HepG2 (cell line): ENCODE results near the gene LY6G5B. TPM values are rescaled to one million over a fixed set of nuclear protein-coding genes. Genes with fewer than 3 reads are reported as not detected.
A peak's percentile ranks its signal among the peaks of the same experiment; 100 is the strongest.

Experiments used
- AFF4 ChIP-seq: sonication (generic); formaldehyde crosslinking; IDR thresholded peaks from 2 replicates; pipeline ENCODE4 v1.4.0; 2020; ENCODE audit warnings: missing genetic modification reagents
- DNMT3B ChIP-seq: conservative IDR thresholded peaks from 2 replicates; pipeline ENCODE4 v1.6.1; 2016; ENCODE audit warnings: missing biosample characterization, control low read depth
- HOXA5 ChIP-seq: sonication (generic); formaldehyde crosslinking; IDR thresholded peaks from 2 replicates; pipeline ENCODE4 v1.4.0; 2020; ENCODE audit warnings: missing genetic modification reagents
- HOXA9 ChIP-seq: sonication (generic); formaldehyde crosslinking; IDR thresholded peaks from 2 replicates; pipeline ENCODE4 v1.8.1; 2022; ENCODE audit warnings: missing genetic modification reagents, mild to moderate bottlenecking, moderate library complexity, borderline replicate concordance
- LCORL ChIP-seq, 2 experiments: fragments of 450-650 bp in 1 of 2; sonication (generic) in 1 of 2; formaldehyde crosslinking in 1 of 2; IDR thresholded peaks; 2 replicates each; pipeline versions ENCODE4 v1.5.0 to v1.6.1; 2017 to 2020; ENCODE audit warnings: antibody characterized with exemption in 1 of 2, missing genetic modification reagents in 1 of 2
- PAF1 ChIP-seq: IDR thresholded peaks from 2 replicates; pipeline ENCODE4 v1.6.1; 2016; ENCODE audit warnings: missing genetic modification reagents, missing compliant biosample characterization
- RBM22 ChIP-seq: fragments of 200-400 bp; formaldehyde crosslinking; optimal IDR thresholded peaks from 2 replicates; pipeline ENCODE3; 2017; ENCODE audit warnings: mild to moderate bottlenecking, low read length, moderate library complexity
- SMAD3 ChIP-seq: sonication (generic); formaldehyde crosslinking; IDR thresholded peaks from 2 replicates; pipeline ENCODE4 v1.4.0; 2020; ENCODE audit warnings: missing genetic modification reagents
- SP140L ChIP-seq: sonication (generic); formaldehyde crosslinking; IDR thresholded peaks from 2 replicates; pipeline ENCODE4 v1.4.0; 2020; ENCODE audit warnings: missing genetic modification reagents, borderline replicate concordance
- TBX2 ChIP-seq: sonication (generic); formaldehyde crosslinking; IDR thresholded peaks from 2 replicates; pipeline ENCODE4 v1.5.0; 2020; ENCODE audit warnings: missing genetic modification reagents, mild to moderate bottlenecking, borderline replicate concordance
- TOE1 ChIP-seq: sonication (generic); formaldehyde crosslinking; IDR thresholded peaks from 2 replicates; pipeline ENCODE4 v1.4.0; 2020; ENCODE audit warnings: mild to moderate bottlenecking, missing genetic modification reagents
- ZNF253 ChIP-seq: sonication (generic); formaldehyde crosslinking; IDR thresholded peaks from 2 replicates; pipeline ENCODE4 v1.8.0; 2022; ENCODE audit warnings: mild to moderate bottlenecking, missing genetic modification reagents, borderline replicate concordance
- ZNF296 ChIP-seq: sonication (generic); formaldehyde crosslinking; conservative IDR thresholded peaks from 2 replicates; pipeline ENCODE4 v1.5.0; 2020; ENCODE audit warnings: mild to moderate bottlenecking, missing genetic modification reagents
- ZNF354B ChIP-seq: sonication (generic); formaldehyde crosslinking; IDR thresholded peaks from 2 replicates; pipeline ENCODE4 v1.8.0; 2022; ENCODE audit warnings: mild to moderate bottlenecking, missing genetic modification reagents
- ZNF556 ChIP-seq: sonication (generic); formaldehyde crosslinking; IDR thresholded peaks from 2 replicates; pipeline ENCODE4 v1.4.0; 2020; ENCODE audit warnings: mild to moderate bottlenecking, missing genetic modification reagents, borderline replicate concordance
- ZNF616 ChIP-seq: sonication (generic); formaldehyde crosslinking; IDR thresholded peaks from 2 replicates; pipeline ENCODE4 v1.5.0; 2020; ENCODE audit warnings: low read depth, mild to moderate bottlenecking, missing genetic modification reagents
- ZNF75D ChIP-seq: sonication (generic); formaldehyde crosslinking; IDR thresholded peaks from 2 replicates; pipeline ENCODE4 v1.8.1; 2023; ENCODE audit warnings: missing genetic modification reagents, mild to moderate bottlenecking, borderline replicate concordance
- ZNF761 ChIP-seq: sonication (generic); formaldehyde crosslinking; conservative IDR thresholded peaks from 2 replicates; pipeline ENCODE4 v1.4.0; 2020; ENCODE audit warnings: mild to moderate bottlenecking, missing genetic modification reagents
- ZNF768 ChIP-seq: sonication (generic); formaldehyde crosslinking; IDR thresholded peaks from 2 replicates; pipeline ENCODE4 v1.4.0; 2020; ENCODE audit warnings: missing genetic modification reagents
- polyA plus RNA-seq, 8 experiments: library from polyadenylated mRNA; depleted of rRNA in 3 of 8; stranded (reverse) in 7 of 8; unstranded in 1 of 8; fragments of >200 nt; fragmentation: Illumina TruSeq in 4 of 8; extraction: Trizol in 4 of 8; gene quantifications; 2 replicates each; pipeline versions ENCODE4 v1.2.1 to v1.2.3, GENCODE V29; 2011 to 2016; ENCODE audit warnings: low read depth in 4 of 8, missing spikeins in 1 of 8, mixed read lengths in 1 of 8; ENCODE audit not compliant: insufficient read depth in 1 of 8
- total RNA-seq, 5 experiments: library from RNA; depleted of rRNA; stranded (reverse); fragments of >200 nt; fragmentation: Illumina TruSeq; extraction: Trizol; gene quantifications; 2 replicates each; pipeline ENCODE4 v1.2.3, GENCODE V29; 2016; ENCODE audit warnings: low read depth in 1 of 5
- TF ChIP-seq, protein P1 (sequence below): sonication (generic); formaldehyde crosslinking; conservative IDR thresholded peaks from 2 replicates; pipeline ENCODE4 v1.4.0; 2020; ENCODE audit warnings: missing genetic modification reagents
- TF ChIP-seq, protein P2 (sequence below), 2 experiments: sonication (generic) in 1 of 2; formaldehyde crosslinking in 1 of 2; IDR thresholded peaks; 2 replicates each; pipeline versions ENCODE4 v1.4.0 to v1.6.1; 2018 to 2020; ENCODE audit warnings: missing genetic modification reagents in 2 of 2, borderline replicate concordance in 1 of 2, low read depth in 1 of 2, mild to moderate bottlenecking in 1 of 2, missing biosample characterization in 1 of 2
- TF ChIP-seq, protein P3 (sequence below): IDR thresholded peaks from 2 replicates; pipeline ENCODE4 v1.6.1; 2012; ENCODE audit warnings: inconsistent platforms

LY6G5B gene
- total and polyA plus RNA-seq, 2 of the 13 experiments (the other 11 are each of a cell fraction or from before 2014, with no cell fraction given), result 7.8 to 15.7 TPM

DNA sequence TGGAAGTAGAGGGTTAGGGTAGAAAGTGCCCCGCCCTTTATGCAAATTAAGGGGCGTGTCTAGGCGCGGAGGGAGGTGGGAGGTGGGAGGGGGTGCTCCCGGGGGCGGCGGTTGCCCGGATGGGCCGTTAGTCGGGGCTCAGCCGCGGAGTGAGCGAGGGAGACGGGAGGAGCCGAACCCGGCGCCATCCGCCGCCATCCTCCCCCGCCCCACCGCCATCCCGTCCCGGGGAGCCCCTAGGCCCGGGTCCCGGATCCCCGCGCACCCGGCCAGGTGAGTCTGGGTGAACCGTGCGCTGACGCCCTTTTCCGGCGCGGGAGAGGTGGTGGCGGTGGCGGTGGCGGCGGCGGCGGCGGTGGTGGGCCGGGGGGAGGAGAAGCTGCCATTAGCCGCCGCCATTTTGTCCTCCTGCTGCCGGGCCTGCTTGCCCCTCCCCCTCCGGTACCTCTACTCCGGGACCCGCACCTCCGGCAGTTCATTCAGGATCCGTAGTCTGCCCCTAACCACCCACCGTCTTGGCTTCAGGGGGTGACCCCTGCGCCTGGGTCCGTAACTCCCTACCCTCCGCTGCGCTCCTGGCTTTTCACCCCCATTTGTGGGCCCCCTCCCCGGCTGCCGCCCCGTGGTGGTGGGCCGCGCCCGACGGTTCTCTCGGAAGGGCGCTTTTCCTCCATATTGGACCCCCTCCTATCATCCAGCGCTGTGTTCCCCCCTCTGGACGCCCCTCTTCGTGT lies 49.0 kb upstream of the LY6G5B start, which contains the start of gene PRRC2A (continued):
- TF ChIP-seq, protein P1, sequence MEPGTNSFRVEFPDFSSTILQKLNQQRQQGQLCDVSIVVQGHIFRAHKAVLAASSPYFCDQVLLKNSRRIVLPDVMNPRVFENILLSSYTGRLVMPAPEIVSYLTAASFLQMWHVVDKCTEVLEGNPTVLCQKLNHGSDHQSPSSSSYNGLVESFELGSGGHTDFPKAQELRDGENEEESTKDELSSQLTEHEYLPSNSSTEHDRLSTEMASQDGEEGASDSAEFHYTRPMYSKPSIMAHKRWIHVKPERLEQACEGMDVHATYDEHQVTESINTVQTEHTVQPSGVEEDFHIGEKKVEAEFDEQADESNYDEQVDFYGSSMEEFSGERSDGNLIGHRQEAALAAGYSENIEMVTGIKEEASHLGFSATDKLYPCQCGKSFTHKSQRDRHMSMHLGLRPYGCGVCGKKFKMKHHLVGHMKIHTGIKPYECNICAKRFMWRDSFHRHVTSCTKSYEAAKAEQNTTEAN (CRISPR knock-in tag), result peak; percentile 26; the same call in 1 of the 2 replicates
- no peak for TF ChIP-seq ZNF253
- peak; percentile 32; the same call in 1 of the 2 replicates for TF ChIP-seq ZNF761 (CRISPR knock-in tag)
- no peak; the same call in 1 of the 2 replicates for TF ChIP-seq ZNF75D (CRISPR knock-in tag)
- no peak for TF ChIP-seq AFF4 (CRISPR knock-in tag)
- TF ChIP-seq TOE1 (CRISPR knock-in tag), result no peak
- no peak; the same call in none of the 2 replicates for TF ChIP-seq HOXA5 (CRISPR knock-in tag)
- no peak for TF ChIP-seq PAF1 (CRISPR knock-in tag)
- peak; percentile 45; the same call in 1 of the 2 replicates for TF ChIP-seq ZNF768
- no peak; the same call in 1 of the 2 replicates for TF ChIP-seq ZNF556
- TF ChIP-seq, protein P2, sequence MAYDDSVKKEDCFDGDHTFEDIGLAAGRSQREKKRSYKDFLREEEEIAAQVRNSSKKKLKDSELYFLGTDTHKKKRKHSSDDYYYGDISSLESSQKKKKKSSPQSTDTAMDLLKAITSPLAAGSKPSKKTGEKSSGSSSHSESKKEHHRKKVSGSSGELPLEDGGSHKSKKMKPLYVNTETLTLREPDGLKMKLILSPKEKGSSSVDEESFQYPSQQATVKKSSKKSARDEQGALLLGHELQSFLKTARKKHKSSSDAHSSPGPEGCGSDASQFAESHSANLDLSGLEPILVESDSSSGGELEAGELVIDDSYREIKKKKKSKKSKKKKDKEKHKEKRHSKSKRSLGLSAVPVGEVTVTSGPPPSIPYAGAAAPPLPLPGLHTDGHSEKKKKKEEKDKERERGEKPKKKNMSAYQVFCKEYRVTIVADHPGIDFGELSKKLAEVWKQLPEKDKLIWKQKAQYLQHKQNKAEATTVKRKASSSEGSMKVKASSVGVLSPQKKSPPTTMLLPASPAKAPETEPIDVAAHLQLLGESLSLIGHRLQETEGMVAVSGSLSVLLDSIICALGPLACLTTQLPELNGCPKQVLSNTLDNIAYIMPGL (CRISPR knock-in tag; IDR thresholded peaks at IDR 0.05; ENCODE audit: borderline replicate concordance in 1 of 2, low read depth in 1 of 2), result peak; percentile 44 to 59; a peak in 3 of 4 replicates
- 0 out of 2 replicates have a peak, but pooled peaks have one; percentile 50 for TF ChIP-seq HOXA9 (CRISPR knock-in tag)
- TF ChIP-seq ZNF616 (CRISPR knock-in tag), result no peak
- peak; percentile 47; the same call in 1 of the 2 replicates for TF ChIP-seq DNMT3B
- no peak for TF ChIP-seq RBM22
- no peak for TF ChIP-seq ZNF296 (CRISPR knock-in tag)
- no peak for TF ChIP-seq SMAD3
- TF ChIP-seq LCORL (IDR thresholded peaks at IDR 0.05), result no peak
- 0 out of 2 replicates have a peak, but pooled peaks have one; percentile 2 for TF ChIP-seq LCORL (CRISPR knock-in tag; IDR thresholded peaks at IDR 0.05)
- no peak; the same call in none of the 2 replicates for TF ChIP-seq TBX2 (CRISPR knock-in tag)
- TF ChIP-seq, protein P3, sequence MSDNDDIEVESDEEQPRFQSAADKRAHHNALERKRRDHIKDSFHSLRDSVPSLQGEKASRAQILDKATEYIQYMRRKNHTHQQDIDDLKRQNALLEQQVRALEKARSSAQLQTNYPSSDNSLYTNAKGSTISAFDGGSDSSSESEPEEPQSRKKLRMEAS, result peak; percentile 24; the same call in 1 of the 2 replicates
- no peak for TF ChIP-seq ZNF354B (CRISPR knock-in tag)
- TF ChIP-seq SP140L (CRISPR knock-in tag), result no peak
